Neural crest cell (in vitro differentiated cells): Measurements from ENCODE around the gene AKR1D1. TPM values are rescaled to one million over a fixed set of nuclear protein-coding genes. Genes with fewer than 3 reads are reported as not detected.

Source experiments
- DNase-seq: peaks from one replicate; pipeline ENCODE4 v3.0.0; 2021; ENCODE audit warnings: low read depth, mixed read lengths, low spot score
- H3K27ac Mint-ChIP-seq: one replicate; pipeline ENCODE4 v1.8.0; 2021; ENCODE audit warnings: mild to moderate bottlenecking, mixed read lengths; ENCODE audit not compliant: unreplicated experiment
- H3K27me3 Mint-ChIP-seq: 2 replicates; pipeline ENCODE4 v1.8.0; 2021; ENCODE audit warnings: low read depth, mild to moderate bottlenecking, mixed read lengths
- H3K36me3 Mint-ChIP-seq: 2 replicates; pipeline ENCODE4 v1.8.0; 2021; ENCODE audit warnings: low read depth, mild to moderate bottlenecking, mixed read lengths
- H3K4me1 Mint-ChIP-seq: 2 replicates; pipeline ENCODE4 v1.8.0; 2021; ENCODE audit warnings: mixed read lengths
- H3K4me3 Mint-ChIP-seq: one replicate; pipeline ENCODE4 v1.8.0; 2021; ENCODE audit warnings: mild to moderate bottlenecking, mixed read lengths
- H3K9me3 Mint-ChIP-seq: 2 replicates; pipeline ENCODE4 v1.8.0; 2021; ENCODE audit warnings: mixed read lengths
- total RNA-seq: library from RNA; stranded (reverse); gene quantifications from 2 replicates; pipeline ENCODE4 v1.2.1, GENCODE V29; 2021
- TF ChIP-seq, protein P1 (sequence below): fragments of 200-600 bp; sonication (generic); conservative IDR thresholded peaks from 2 replicates; pipeline ENCODE4 v1.5.0; 2021; ENCODE audit warnings: antibody characterized with exemption, mild to moderate bottlenecking

AKR1D1 gene
- total RNA-seq, 1 donor from 2014 or later: not detected

GRCh38 chr7:138099813-138100212, 23.6 kb downstream of the AKR1D1 start:
- TF ChIP-seq, protein P1, sequence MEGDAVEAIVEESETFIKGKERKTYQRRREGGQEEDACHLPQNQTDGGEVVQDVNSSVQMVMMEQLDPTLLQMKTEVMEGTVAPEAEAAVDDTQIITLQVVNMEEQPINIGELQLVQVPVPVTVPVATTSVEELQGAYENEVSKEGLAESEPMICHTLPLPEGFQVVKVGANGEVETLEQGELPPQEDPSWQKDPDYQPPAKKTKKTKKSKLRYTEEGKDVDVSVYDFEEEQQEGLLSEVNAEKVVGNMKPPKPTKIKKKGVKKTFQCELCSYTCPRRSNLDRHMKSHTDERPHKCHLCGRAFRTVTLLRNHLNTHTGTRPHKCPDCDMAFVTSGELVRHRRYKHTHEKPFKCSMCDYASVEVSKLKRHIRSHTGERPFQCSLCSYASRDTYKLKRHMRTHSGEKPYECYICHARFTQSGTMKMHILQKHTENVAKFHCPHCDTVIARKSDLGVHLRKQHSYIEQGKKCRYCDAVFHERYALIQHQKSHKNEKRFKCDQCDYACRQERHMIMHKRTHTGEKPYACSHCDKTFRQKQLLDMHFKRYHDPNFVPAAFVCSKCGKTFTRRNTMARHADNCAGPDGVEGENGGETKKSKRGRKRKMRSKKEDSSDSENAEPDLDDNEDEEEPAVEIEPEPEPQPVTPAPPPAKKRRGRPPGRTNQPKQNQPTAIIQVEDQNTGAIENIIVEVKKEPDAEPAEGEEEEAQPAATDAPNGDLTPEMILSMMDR: no peak
- H3K36me3 Mint-ChIP-seq: no peaks in the 10 kb centered on the region
- H3K4me3 Mint-ChIP-seq: no peak overlapping the region
- no peaks in the 10 kb centered on the region for H3K27me3 Mint-ChIP-seq
- no peak for DNase-seq
- H3K4me1 Mint-ChIP-seq: no peaks in the 10 kb centered on the region
- H3K9me3 Mint-ChIP-seq: peaks cover 10% of the 10 kb centered on the region
- no peak overlapping the region for H3K27ac Mint-ChIP-seq

DNA sequence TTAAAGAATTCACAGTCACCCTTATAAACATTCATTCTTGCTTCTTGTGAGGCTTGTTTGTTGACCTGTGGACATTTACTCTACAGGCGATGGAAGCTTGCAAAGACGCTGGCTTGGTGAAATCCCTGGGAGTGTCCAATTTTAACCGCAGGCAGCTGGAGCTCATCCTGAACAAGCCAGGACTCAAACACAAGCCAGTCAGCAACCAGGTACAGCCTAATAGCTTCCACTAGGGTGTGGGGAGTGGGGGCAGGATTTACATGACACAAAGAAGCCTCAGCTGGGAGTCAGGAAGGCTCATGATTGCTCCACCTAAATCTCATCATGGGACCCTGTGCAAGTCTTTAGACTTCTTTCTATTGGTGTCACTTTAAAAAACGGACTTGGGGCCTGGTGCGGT, 29.0 kb downstream of the AKR1D1 start:
- Mint-ChIP-seq H3K27me3 (no peaks in the 10 kb centered on the region), H3K27ac (no peak overlapping the region), H3K4me3 (no peak overlapping the region), H3K4me1 (no peaks in the 10 kb centered on the region), H3K9me3 (no peaks in the 10 kb centered on the region), H3K36me3 (no peaks in the 10 kb centered on the region)
- TF ChIP-seq, protein P1: no peak
- DNase-seq: no peak

DNA sequence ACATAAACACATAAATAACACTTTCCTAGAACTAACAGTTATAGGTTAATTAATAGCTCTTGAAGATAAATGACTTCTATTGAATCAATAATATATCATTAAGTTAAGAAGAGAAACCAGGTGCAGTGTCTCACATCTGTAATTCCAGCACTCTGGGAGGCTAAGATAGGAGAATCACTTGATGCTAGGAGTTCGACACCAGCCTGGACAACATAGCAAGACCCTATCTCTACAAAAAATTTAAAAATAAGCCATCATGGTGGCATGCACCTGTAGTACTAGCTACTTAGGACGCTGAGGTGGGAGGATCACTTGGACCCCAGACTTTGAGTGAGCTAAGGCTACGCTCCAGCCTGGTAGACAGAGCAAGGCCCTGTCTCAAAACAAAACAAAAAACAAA, 38.8 kb downstream of the AKR1D1 start:
- Mint-ChIP-seq H3K4me3 (no peak overlapping the region), H3K9me3 (peaks cover 4% of the 10 kb centered on the region), H3K27ac (no peak overlapping the region), H3K36me3 (no peaks in the 10 kb centered on the region), H3K27me3 (no peaks in the 10 kb centered on the region), H3K4me1 (no peaks in the 10 kb centered on the region)
- TF ChIP-seq, protein P1: no peak
- no peak for DNase-seq

DNA sequence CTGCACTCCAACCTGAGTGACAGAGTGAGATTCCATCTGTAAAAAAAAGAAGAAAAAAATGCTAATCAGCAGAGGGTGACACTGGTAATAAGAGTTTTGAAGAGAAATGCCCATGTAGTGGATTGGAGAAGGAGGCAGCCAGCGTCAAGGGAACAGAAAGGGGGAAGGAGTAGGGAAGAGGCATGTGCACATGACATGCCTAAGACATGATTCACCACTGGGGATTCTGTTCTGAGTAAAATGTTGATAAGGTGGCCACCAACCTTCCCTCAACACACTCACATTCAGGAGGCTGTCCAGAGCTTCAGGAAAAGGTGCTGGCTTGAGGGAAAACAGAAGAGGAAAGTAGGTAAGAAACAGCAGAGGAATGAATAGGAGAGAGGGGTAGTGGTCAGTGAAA, 39.9 kb downstream of the AKR1D1 start:
- no peaks in the 10 kb centered on the region for H3K27me3 Mint-ChIP-seq
- H3K27ac Mint-ChIP-seq: no peak overlapping the region
- H3K9me3 Mint-ChIP-seq: peaks cover 4% of the 10 kb centered on the region
- no peaks in the 10 kb centered on the region for H3K36me3 Mint-ChIP-seq
- no peak overlapping the region for H3K4me3 Mint-ChIP-seq
- TF ChIP-seq, protein P1: no peak
- no peak for DNase-seq
- H3K4me1 Mint-ChIP-seq: no peaks in the 10 kb centered on the region

- no peak overlapping the region for H3K4me3 Mint-ChIP-seq
- no peaks in the 10 kb centered on the region for H3K27me3 Mint-ChIP-seq
- H3K9me3 Mint-ChIP-seq: peaks cover 4% of the 10 kb centered on the region
- no peaks in the 10 kb centered on the region for H3K4me1 Mint-ChIP-seq
- TF ChIP-seq, protein P1: no peak
- no peak for DNase-seq
- no peak overlapping the region for H3K27ac Mint-ChIP-seq
- H3K36me3 Mint-ChIP-seq: no peaks in the 10 kb centered on the region
Measured at GRCh38 chr7:138116892-138117291, 40.6 kb downstream of the AKR1D1 start.
